ENCODE results near the gene SDSL. TPM values are rescaled to one million over a fixed set of nuclear protein-coding genes. Genes with fewer than 3 reads are reported as not detected.

SDSL gene
- total RNA-seq, 4 donors from 2014 or later = 2.7 to 5.6 (median 3.2) TPM

GRCh38 chr12:113436993-113437728, 15.0 kb downstream of the SDSL start:
- Histone ChIP-seq H3K9me3 (no peaks in the 10 kb centered on the region), H3K36me3 (no peaks in the 10 kb centered on the region), H3K27ac (replicated peaks in 1 of 4) (no peak overlapping the region), H3K27me3 (peaks cover 0 to 29% (median 0%) of the 10 kb centered on the region in 4 donors), H3K4me1 (no peaks in the 10 kb centered on the region), H3K4me3 (no peak overlapping the region)
- WGBS = 81% methylated on average over 6 of the region's 6 CpGs
- intact Hi-C loops (cut with DNase I) = no loop called here
- TF ChIP-seq EP300 (IDR thresholded peaks at IDR 0.05) (no peak), POLR2A (IDR thresholded peaks at IDR 0.05; ENCODE audit: low read depth) (no peak)
- DNase-seq (ENCODE audit: extremely low spot score) = no peak

DNA sequence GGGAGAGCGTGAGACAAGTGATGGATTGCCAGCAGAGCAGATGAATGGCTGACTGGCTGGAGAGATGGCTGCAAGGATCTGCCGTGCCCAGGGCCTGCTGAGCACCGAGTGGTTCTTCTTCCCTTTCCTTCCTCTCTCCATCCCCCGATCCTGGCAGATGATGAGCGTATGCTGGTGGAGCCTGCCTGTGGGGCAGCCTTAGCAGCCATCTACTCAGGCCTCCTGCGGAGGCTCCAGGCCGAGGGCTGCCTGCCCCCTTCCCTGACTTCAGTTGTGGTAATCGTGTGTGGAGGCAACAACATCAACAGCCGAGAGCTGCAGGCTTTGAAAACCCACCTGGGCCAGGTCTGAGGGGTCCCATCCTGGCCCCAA, 15.5 kb downstream of the SDSL start:
- DNase-seq (ENCODE audit: extremely low spot score) = no peak
- H3K36me3 ChIP-seq = no peaks in the 10 kb centered on the region
- no peak overlapping the region for H3K27ac ChIP-seq (replicated peaks in 1 of 4)
- H3K27me3 ChIP-seq = peaks cover 0 to 34% (median 0%) of the 10 kb centered on the region in 4 donors
- intact Hi-C loops (cut with DNase I) = no loop called here
- H3K4me1 ChIP-seq = no peaks in the 10 kb centered on the region
- TF ChIP-seq POLR2A (IDR thresholded peaks at IDR 0.05; ENCODE audit: low read depth) = no peak
- no peak for TF ChIP-seq EP300 (IDR thresholded peaks at IDR 0.05)
- no peak for TF ChIP-seq POLR2AphosphoS5 (IDR thresholded peaks at IDR 0.05)
- TF ChIP-seq, protein P1, sequence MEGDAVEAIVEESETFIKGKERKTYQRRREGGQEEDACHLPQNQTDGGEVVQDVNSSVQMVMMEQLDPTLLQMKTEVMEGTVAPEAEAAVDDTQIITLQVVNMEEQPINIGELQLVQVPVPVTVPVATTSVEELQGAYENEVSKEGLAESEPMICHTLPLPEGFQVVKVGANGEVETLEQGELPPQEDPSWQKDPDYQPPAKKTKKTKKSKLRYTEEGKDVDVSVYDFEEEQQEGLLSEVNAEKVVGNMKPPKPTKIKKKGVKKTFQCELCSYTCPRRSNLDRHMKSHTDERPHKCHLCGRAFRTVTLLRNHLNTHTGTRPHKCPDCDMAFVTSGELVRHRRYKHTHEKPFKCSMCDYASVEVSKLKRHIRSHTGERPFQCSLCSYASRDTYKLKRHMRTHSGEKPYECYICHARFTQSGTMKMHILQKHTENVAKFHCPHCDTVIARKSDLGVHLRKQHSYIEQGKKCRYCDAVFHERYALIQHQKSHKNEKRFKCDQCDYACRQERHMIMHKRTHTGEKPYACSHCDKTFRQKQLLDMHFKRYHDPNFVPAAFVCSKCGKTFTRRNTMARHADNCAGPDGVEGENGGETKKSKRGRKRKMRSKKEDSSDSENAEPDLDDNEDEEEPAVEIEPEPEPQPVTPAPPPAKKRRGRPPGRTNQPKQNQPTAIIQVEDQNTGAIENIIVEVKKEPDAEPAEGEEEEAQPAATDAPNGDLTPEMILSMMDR (IDR thresholded peaks at IDR 0.05) = no peak
- WGBS = 40% methylated on average over 9 of the region's 9 CpGs
- no peak overlapping the region for H3K4me3 ChIP-seq
- H3K9me3 ChIP-seq = no peaks in the 10 kb centered on the region

DNA sequence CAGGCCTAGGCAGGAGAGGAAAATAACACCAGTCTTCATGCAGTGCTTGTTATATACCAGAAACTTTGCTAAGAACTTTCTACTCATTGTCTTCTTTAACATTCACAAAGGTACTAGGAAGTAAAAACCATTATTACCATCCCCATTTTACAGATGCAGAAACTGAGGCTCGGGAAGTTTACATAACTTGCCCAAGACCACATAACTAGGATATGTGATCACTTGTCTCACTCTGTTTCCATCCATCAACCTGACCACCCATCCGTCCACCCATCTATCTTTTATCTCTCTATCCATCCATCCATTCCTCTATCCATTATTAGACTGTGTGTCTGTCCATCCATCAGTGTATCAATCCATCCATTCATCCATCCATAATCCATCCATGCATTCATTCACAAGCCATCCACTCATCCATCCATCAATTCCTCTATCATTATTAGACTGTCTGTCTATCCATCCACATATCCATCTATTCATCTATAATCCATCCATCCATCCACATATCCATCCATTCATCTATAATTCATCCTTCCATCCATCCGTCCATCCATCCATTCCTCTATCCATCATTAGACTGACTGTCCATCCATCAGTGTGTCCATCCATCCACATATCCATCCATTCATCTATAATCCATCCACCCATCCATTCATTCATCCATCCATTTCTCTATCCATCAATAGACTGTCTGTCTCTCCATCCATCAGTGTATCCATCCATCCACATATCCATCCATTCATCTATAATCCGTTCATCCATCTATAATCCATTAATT, 16.5 kb downstream of the SDSL start:
- intact Hi-C loops (cut with DNase I) = no loop called here
- 81% methylated on average over 4 of the region's 4 CpGs for WGBS
- DNase-seq (ENCODE audit: extremely low spot score) = no peak

DNA sequence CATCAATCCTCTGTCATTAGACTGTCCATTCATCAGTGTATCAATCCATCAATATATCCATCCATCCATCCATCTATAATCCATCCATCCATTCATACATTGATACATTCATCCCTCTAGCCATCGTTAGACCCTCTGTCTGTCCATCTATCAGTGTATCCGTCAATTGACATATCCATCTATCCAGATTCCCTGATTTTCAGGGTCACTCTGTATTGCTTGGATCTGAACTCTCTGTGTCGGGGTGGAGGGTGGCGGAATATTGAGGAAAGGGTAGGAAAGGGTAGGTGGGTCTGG, 17.1 kb downstream of the SDSL start:
- DNase-seq (ENCODE audit: extremely low spot score) = no peak
- 41% methylated on average over 4 of the region's 4 CpGs for WGBS
- no peaks in the 10 kb centered on the region for H3K36me3 ChIP-seq
- intact Hi-C loops (cut with DNase I) = no loop called here
- H3K4me3 ChIP-seq = no peak overlapping the region
- no peak for TF ChIP-seq POLR2AphosphoS5 (IDR thresholded peaks at IDR 0.05)
- H3K4me1 ChIP-seq = no peaks in the 10 kb centered on the region
- no peak overlapping the region for H3K27ac ChIP-seq (replicated peaks in 1 of 4)
- H3K9me3 ChIP-seq = no peaks in the 10 kb centered on the region
- peaks cover 0 to 42% (median 0%) of the 10 kb centered on the region in 4 donors for H3K27me3 ChIP-seq

More for the DNA sequence above, 16.5 kb downstream of the SDSL start:
- Histone ChIP-seq H3K36me3 (no peaks in the 10 kb centered on the region), H3K4me3 (no peak overlapping the region), H3K4me1 (no peaks in the 10 kb centered on the region), H3K27me3 (peaks cover 0 to 42% (median 0%) of the 10 kb centered on the region in 4 donors), H3K27ac (replicated peaks in 1 of 4) (no peak overlapping the region), H3K9me3 (no peaks in the 10 kb centered on the region)
- no peak for TF ChIP-seq POLR2AphosphoS5 (IDR thresholded peaks at IDR 0.05)
- TF ChIP-seq, protein P1 (IDR thresholded peaks at IDR 0.05) = no peak

DNA sequence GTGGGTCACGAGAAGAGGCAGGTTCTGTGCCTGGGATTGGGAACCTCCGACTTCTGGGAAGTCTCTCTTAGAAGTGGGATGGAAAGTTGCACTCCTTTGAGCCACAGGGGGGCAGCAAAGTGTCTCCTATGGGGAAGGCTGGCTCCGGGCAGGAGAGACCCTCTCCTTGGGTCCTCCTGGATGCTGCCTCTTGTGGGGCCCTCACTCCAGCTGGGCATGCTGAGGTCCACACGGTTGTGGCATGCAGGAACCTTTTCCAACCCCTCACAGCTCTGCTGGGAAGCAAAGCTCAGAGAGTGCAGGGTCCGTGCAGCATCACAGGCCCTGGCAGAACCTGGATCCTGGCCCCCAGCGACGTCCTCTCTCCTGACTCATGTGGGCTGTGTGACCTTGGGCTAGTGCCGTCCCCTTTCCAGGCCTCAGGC, 17.4 kb downstream of the SDSL start:
- H3K4me3 ChIP-seq = no peak overlapping the region
- H3K36me3 ChIP-seq = no peaks in the 10 kb centered on the region
- 22% methylated on average over 7 of the region's 8 CpGs for WGBS
- no peak overlapping the region for H3K27ac ChIP-seq (replicated peaks in 1 of 4)
- H3K4me1 ChIP-seq = no peaks in the 10 kb centered on the region
- intact Hi-C loops (cut with DNase I) = no loop called here
- no peak for DNase-seq (ENCODE audit: extremely low spot score)
- peaks cover 0 to 42% (median 0%) of the 10 kb centered on the region in 4 donors for H3K27me3 ChIP-seq
- TF ChIP-seq, protein P1 (IDR thresholded peaks at IDR 0.05) = peak in 2 of 3 experiments; percentile 33 to 52
- TF ChIP-seq POLR2AphosphoS5 (IDR thresholded peaks at IDR 0.05) = no peak
- no peaks in the 10 kb centered on the region for H3K9me3 ChIP-seq
